ENCODE measurements around the gene FEZF2.

The FEZF2 gene

DNA sequence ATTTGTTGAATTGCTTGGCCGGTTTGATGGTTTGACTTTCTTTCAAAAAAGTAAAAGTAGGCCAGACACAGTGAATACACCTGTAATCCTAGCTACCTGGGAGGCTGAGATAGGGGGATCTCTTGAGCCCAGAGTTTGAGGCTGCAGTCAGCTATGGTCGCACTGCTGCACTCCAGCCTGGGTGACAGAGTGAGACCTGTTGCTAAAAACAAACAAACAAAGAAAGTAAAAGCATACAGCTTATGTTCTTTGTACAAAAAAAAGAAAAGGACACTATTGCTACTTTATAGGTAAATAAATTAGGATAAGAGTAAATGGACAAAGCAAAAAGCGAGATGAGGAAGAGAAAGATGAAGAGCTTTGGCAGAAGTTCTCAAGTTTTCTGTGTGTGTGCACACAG is 13.9 kb upstream of the FEZF2 start:
- Mint-ChIP-seq H3K4me3 (no peak overlapping the region), H3K4me1 (no peaks in the 10 kb centered on the region), H3K27ac (no peak overlapping the region), H3K36me3 (ENCODE audit: low read depth) (no peaks in the 10 kb centered on the region), H3K9me3 (peaks cover 2% of the 10 kb centered on the region), H3K27me3 (ENCODE audit: low read depth) (peaks cover 75% of the 10 kb centered on the region)
- TF ChIP-seq, protein P1, sequence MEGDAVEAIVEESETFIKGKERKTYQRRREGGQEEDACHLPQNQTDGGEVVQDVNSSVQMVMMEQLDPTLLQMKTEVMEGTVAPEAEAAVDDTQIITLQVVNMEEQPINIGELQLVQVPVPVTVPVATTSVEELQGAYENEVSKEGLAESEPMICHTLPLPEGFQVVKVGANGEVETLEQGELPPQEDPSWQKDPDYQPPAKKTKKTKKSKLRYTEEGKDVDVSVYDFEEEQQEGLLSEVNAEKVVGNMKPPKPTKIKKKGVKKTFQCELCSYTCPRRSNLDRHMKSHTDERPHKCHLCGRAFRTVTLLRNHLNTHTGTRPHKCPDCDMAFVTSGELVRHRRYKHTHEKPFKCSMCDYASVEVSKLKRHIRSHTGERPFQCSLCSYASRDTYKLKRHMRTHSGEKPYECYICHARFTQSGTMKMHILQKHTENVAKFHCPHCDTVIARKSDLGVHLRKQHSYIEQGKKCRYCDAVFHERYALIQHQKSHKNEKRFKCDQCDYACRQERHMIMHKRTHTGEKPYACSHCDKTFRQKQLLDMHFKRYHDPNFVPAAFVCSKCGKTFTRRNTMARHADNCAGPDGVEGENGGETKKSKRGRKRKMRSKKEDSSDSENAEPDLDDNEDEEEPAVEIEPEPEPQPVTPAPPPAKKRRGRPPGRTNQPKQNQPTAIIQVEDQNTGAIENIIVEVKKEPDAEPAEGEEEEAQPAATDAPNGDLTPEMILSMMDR (IDR thresholded peaks at IDR 0.05; ENCODE audit: unreplicated experiment in 3 of 3): no peak

DNA sequence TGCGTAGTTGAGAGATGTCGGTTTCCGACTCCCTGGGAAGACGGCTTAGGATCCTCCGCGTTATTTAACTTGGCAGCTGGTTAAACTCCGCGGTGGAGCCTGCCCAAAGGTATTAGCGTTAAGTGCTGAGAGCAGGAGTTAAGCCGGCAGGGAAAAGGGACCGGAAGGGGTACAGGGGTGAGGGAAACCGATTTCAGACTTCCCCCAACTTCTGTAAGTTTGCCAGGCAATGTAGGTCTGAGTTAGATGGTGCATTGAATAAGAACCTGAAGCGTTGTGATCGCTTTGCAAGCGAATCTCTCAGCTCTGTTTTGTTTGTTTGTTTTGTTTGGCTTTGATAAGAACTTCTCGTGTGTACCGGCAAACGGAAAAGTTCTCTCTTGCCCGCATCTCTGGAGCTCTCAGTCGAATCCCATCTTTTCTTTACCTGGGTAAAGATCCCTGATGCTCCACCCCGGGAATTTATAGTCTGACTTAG is 6.0 kb upstream of the FEZF2 start:
- Mint-ChIP-seq H3K27me3 (ENCODE audit: low read depth) (peaks cover 100% of the 10 kb centered on the region), H3K9me3 (peaks cover 4% of the 10 kb centered on the region), H3K36me3 (ENCODE audit: low read depth) (no peaks in the 10 kb centered on the region), H3K4me1 (peaks cover 7% of the 10 kb centered on the region), H3K4me3 (no peak overlapping the region), H3K27ac (no peak overlapping the region)
- TF ChIP-seq, protein P1 (IDR thresholded peaks at IDR 0.05; ENCODE audit: unreplicated experiment in 3 of 3): no peak

DNA sequence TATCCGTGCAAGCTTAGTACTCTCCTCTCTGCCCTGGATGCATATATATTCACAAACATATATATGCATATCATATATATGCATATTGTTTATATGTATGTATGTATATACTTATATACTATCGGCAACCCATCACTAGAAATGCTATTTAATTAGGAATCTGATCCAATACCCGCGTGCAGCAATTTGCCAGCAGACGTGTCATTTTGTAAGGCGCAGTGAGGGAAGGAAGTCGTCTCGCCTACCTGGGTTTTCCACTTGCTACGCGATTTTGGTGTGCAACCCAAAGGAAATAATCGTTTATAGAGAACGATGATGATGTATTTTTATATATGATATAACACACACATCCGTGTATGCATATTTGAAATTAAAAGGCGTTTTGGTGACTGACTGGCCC is 5.6 kb upstream of the FEZF2 start:
- no peak overlapping the region for H3K4me3 Mint-ChIP-seq
- H3K4me1 Mint-ChIP-seq: peaks cover 11% of the 10 kb centered on the region
- peaks cover 100% of the 10 kb centered on the region for H3K27me3 Mint-ChIP-seq (ENCODE audit: low read depth)
- H3K9me3 Mint-ChIP-seq: peaks cover 4% of the 10 kb centered on the region
- no peak overlapping the region for H3K27ac Mint-ChIP-seq
- TF ChIP-seq, protein P1 (IDR thresholded peaks at IDR 0.05; ENCODE audit: unreplicated experiment in 3 of 3): no peak
- no peaks in the 10 kb centered on the region for H3K36me3 Mint-ChIP-seq (ENCODE audit: low read depth)

DNA sequence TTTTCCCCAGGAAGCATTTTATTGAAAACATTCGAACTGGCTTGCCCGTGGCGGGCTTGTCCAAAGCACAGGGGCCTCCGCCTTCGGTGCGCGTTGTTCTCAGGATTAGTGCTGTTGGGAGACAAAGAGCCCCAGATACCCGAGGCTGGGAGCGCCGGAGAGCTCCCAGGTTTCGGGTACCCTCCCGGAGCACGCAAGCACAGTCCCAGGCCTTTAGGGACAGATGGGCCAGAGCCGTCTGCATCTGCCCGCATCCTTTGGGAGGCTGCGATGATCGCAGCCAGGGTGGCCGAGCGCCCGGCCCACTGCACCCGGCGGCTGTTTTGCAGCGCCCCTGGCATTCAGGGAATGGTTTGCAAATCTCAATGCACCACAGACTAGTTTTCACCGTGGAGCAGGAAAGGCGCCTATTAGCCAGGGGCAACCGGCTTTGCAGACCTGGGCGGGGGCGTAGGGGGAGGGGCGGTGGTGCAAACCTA is 5.0 kb upstream of the FEZF2 start:
- H3K36me3 Mint-ChIP-seq (ENCODE audit: low read depth): no peaks in the 10 kb centered on the region
- H3K9me3 Mint-ChIP-seq: peaks cover 2% of the 10 kb centered on the region
- H3K4me1 Mint-ChIP-seq: peaks cover 13% of the 10 kb centered on the region
- TF ChIP-seq, protein P1 (IDR thresholded peaks at IDR 0.05; ENCODE audit: unreplicated experiment in 3 of 3): no peak
- H3K27ac Mint-ChIP-seq: no peak overlapping the region
- H3K4me3 Mint-ChIP-seq: peak overlapping the region in 1 of 3 experiments; percentile 40
- peaks cover 100% of the 10 kb centered on the region for H3K27me3 Mint-ChIP-seq (ENCODE audit: low read depth)

DNA sequence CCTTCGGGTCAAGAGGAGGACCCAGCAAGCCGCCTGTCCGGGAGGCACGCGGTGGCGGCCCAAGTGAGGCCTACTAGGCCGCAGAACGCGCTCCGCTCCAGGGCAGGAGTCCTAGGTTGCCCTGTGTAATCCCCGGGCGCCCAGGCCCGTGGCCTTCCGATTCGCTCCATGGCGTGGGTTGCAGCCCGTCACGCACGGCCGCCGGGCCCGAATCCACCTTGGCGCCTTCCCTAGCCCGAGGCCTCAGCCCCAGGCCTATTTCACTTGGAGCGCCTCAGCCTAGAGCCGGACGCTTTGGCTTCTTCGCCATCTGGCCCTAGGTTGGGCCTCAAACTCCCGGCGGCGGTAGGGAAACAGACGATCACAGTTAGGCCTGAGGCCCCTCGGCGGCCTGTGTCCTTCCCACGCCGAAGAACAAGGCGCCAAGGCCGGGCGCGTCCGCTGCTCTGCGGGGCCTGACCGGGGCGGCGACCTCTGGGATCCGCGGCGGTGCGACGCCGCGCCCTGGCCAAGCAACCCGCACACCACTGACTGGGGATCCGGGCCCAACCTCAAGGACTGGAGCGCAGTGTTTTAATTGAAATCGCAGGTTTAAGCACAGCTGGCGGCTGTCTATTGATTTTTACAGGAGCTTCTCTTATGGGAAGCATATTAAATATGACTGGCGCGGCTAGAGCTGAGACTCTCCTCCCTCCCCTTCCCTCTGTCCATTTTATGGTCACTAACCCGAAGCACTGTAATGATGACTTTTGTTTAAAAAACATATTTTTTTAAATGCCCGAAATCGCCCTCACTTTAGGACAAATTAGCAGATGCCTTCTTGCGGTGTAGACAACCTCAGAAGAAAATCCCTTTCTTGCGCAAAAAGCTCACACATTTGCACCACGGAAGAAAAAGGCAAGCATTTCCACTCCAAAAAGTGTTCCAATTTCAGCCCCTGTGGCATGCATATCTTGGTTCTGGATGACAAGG is 3.8 kb upstream of the FEZF2 start:
- Mint-ChIP-seq H3K4me3 (no peak overlapping the region), H3K9me3 (peaks cover 2% of the 10 kb centered on the region), H3K27me3 (ENCODE audit: low read depth) (peaks cover 100% of the 10 kb centered on the region), H3K4me1 (peaks cover 13% of the 10 kb centered on the region), H3K36me3 (ENCODE audit: low read depth) (no peaks in the 10 kb centered on the region), H3K27ac (no peak overlapping the region)
- TF ChIP-seq, protein P1 (IDR thresholded peaks at IDR 0.05; ENCODE audit: unreplicated experiment in 3 of 3): no peak

DNA sequence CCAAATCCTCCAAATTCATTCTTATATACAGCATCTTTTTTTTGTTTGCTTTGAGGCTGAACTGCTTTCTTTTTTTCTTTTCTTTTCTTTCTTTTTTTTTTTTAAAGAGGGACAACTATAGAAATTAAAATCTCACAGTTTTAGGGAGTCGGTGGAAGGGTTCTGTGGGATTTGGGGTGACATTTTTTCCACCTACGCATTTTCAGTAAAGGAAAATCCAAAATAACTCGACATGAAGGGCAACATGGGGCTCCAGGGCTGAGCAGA is 3.0 kb upstream of the FEZF2 start:
- no peak overlapping the region for H3K27ac Mint-ChIP-seq
- TF ChIP-seq, protein P1 (IDR thresholded peaks at IDR 0.05; ENCODE audit: unreplicated experiment in 3 of 3): no peak
- peaks cover 14% of the 10 kb centered on the region for H3K4me1 Mint-ChIP-seq
- peaks cover 2% of the 10 kb centered on the region for H3K9me3 Mint-ChIP-seq
- H3K27me3 Mint-ChIP-seq (ENCODE audit: low read depth): peaks cover 100% of the 10 kb centered on the region
- H3K36me3 Mint-ChIP-seq (ENCODE audit: low read depth): no peaks in the 10 kb centered on the region
- H3K4me3 Mint-ChIP-seq: no peak overlapping the region

Measured in nephron (organoid).